HG03521 (cell line): ENCODE data around the gene SLC29A3.
"Not testable (repeated sequence)": the region's sequence is repeated elsewhere in the genome, so short reads cannot be mapped to it uniquely, and the experiment has no call there.

ENCODE experiments used
- ATAC-seq: cut with Tn5 transposase; IDR thresholded peaks from one replicate; pipeline ENCODE4 v1.9.1; 2021; ENCODE audit warnings: mild to moderate bottlenecking, moderate library complexity; ENCODE audit not compliant: unreplicated experiment

The SLC29A3 gene

GRCh38 chr10:71283410-71283809 is 35.6 kb upstream of the SLC29A3 start:
- ATAC-seq, result no peak

GRCh38 chr10:71283876-71284275 is 35.2 kb upstream of the SLC29A3 start:
- ATAC-seq, result no peak

- ATAC-seq, result no peak
Observed at GRCh38 chr10:71284544-71285179, 34.4 kb upstream of the SLC29A3 start.

- ATAC-seq, result no peak
Observed at GRCh38 chr10:71285180-71285545, 33.9 kb upstream of the SLC29A3 start.

- ATAC-seq, result no peak
Observed at GRCh38 chr10:71285986-71286385, 33.1 kb upstream of the SLC29A3 start.

- ATAC-seq, result no peak
Observed at GRCh38 chr10:71286521-71287294, 32.4 kb upstream of the SLC29A3 start.

GRCh38 chr10:71287456-71287855 is 31.6 kb upstream of the SLC29A3 start:
- ATAC-seq, result no peak

GRCh38 chr10:71288461-71288860 is 30.6 kb upstream of the SLC29A3 start:
- ATAC-seq, result no peak

- ATAC-seq, result no peak
Observed at GRCh38 chr10:71289421-71290130, 29.5 kb upstream of the SLC29A3 start.

GRCh38 chr10:71290331-71290730 is 28.7 kb upstream of the SLC29A3 start:
- ATAC-seq, result no peak

GRCh38 chr10:71290806-71291527 is 28.1 kb upstream of the SLC29A3 start:
- ATAC-seq, result no peak

- ATAC-seq, result no peak
Observed at GRCh38 chr10:71291528-71291900, 27.5 kb upstream of the SLC29A3 start.

- no peak for ATAC-seq
Observed at GRCh38 chr10:71292624-71293445, 26.2 kb upstream of the SLC29A3 start.

GRCh38 chr10:71293446-71294084 is 25.5 kb upstream of the SLC29A3 start:
- ATAC-seq, result no peak

GRCh38 chr10:71294091-71294561 is 24.9 kb upstream of the SLC29A3 start:
- ATAC-seq, result no peak

GRCh38 chr10:71294856-71295255 is 24.2 kb upstream of the SLC29A3 start:
- no peak for ATAC-seq

- no peak for ATAC-seq
Observed at GRCh38 chr10:71295641-71296040, 23.4 kb upstream of the SLC29A3 start.

- no peak for ATAC-seq
Observed at GRCh38 chr10:71296086-71296485, 23.0 kb upstream of the SLC29A3 start.

- ATAC-seq, result not testable (repeated sequence)
Observed at GRCh38 chr10:71296811-71297210, 22.2 kb upstream of the SLC29A3 start.

- no peak for ATAC-seq
Observed at GRCh38 chr10:71297343-71297742, 21.7 kb upstream of the SLC29A3 start.
